Ramos (cell line): ENCODE measurements around the gene AK6.
"Not testable (repeated sequence)": the region's sequence is repeated elsewhere in the genome, so short reads cannot be mapped to it uniquely, and the experiment has no call there.

Source experiments
- in situ Hi-C: fragments of 300-500 bp; cut with MboI; formaldehyde crosslinking; loops from one replicate; pipeline ENCODE4 v1.14.3; 2022; ENCODE audit warnings: low sequenced_read_pairs; ENCODE audit not compliant: unreplicated experiment

The AK6 gene

DNA sequence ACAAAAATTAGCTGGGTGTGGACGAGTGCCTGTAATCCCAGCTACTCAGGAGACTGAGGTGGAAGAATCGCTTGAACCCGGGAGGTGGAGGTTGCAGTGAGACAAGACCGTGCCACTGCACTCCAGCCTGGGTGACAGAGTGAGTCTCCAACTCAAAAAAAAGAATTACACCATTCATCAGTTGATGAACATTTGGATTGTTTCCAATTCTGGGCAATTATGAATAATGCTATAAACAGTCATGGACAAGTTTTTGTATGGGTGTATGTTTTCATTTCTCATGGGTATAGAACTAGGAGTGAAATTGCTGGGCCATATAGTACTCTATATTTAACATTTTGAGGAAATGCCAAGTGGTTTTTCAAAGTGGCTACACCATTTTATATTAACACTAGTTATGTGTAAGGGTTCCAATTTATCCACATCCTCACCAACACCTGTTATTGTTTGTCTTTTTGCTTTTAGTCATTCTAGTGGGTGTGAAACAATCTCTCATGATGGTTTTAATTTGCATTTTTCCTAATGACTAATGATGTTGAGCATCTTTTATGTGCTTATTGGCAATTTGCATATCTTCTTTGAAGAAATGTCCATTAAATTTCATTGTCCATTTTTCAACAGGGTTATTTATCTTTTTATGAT is 27.7 kb downstream of the AK6 start:
- in situ Hi-C loops, result no loop called here

DNA sequence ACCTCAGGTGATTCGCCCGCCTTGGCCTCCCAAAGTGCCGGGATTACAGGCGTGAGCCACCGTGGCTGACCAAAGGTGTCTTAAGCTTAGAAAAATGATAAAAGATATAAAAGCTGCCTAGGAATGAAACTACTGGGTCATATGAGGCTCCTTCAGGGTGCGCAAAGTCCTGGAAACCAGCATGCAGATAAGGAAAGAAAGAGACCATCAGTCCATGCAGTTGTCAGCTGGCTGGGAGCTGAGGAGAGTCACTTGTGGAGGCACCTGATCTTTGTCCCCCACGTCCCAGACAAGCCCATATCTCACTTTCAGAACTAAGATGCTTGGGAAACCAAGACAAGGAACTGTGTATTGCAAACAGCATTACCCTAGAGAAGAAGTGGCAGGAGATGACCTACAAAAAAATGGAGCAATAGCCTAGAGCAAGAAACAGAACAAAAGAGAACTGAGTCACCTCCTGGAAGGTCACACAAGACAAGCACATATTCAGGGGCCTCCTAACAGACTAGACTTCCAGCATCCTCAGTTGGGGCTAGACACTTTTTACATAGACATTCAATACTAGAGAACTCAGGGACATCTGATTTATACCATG is 33.9 kb downstream of the AK6 start:
- in situ Hi-C loops, result no loop called here

GRCh38 chr5:69334793-69335268 is 34.5 kb downstream of the AK6 start:
- in situ Hi-C loops, result no loop called here

DNA sequence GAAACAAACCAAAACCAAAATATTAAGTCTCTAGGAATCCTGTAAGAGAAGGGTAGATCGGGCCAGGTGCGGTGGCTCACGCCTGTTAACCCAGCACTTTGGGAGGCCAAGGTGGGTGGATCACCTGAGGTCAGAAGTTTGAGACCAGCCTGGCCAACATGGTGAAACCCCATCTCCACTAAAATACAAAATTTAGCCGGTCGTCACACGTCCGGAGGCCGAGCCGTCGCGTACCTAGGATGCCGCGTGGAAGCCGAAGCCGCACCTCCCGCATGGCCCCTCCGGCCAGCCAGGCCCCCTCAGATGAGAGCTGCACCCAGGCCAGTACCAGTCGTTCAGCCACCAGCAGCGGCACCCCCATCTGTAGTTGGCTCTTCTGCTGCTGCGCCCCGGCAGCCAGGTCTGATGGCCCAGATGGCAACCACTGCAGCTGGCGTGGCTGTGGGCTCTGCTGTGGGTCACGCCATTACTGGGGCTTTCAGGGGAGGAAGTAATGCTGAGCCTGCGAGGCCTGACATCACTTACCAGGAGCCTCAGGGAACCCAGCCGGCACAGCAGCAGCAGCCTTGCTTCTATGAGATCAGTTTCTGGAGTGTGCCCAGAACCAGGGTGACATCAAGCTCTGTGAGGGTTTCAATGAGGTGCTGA is 35.5 kb downstream of the AK6 start:
- in situ Hi-C loops, result not testable (repeated sequence)

- in situ Hi-C loops, result no loop called here
Observed at GRCh38 chr5:69331528-69332445, 37.5 kb downstream of the AK6 start.

GRCh38 chr5:69329905-69330489 is 39.3 kb downstream of the AK6 start:
- in situ Hi-C loops, result no loop called here

- in situ Hi-C loops, result no loop called here
Observed at GRCh38 chr5:69326365-69326764, 43.0 kb downstream of the AK6 start.

- in situ Hi-C loops, result no loop called here
Observed at GRCh38 chr5:69317391-69317790, 51.9 kb downstream of the AK6 start.

- in situ Hi-C loops, result no loop called here
Observed at GRCh38 chr5:69315972-69316371, 53.3 kb downstream of the AK6 start.

GRCh38 chr5:69313428-69313827 is 55.9 kb downstream of the AK6 start:
- in situ Hi-C loops, result no loop called here

DNA sequence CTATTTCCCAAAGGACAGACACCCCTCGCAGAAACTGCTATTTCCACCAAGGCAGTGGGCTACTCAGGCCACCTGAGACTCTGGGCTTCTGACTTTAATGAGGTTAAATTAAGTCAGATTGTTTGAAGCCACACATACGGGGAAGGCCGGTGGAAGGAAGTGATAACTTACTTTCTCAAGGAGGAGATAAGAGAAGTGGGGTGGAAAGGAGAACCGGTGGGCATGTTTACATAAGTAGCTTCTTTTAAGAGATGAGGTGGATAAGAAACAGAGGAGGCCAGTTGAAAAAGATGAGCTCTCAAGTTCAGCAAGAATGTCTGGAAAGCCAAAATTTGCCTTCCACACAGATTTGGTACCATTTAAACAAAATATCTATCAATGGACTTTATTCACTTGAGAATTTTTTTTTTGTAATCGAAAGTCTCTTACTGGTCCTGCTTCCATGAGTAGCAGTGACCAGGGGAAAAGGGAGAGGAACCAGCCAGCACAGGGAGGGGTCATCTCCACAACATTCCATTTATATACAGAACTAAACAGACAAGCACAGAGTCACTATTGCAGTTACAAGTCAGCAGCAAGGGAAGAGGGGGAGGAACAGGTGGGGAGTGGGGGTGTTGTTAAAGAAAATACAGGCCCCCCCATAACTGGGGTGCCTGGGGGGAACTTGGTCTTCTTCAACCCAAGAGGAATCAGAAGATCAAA is 56.7 kb downstream of the AK6 start:
- in situ Hi-C loops, result no loop called here

GRCh38 chr5:69309380-69309779 is 59.9 kb downstream of the AK6 start:
- in situ Hi-C loops, result no loop called here

DNA sequence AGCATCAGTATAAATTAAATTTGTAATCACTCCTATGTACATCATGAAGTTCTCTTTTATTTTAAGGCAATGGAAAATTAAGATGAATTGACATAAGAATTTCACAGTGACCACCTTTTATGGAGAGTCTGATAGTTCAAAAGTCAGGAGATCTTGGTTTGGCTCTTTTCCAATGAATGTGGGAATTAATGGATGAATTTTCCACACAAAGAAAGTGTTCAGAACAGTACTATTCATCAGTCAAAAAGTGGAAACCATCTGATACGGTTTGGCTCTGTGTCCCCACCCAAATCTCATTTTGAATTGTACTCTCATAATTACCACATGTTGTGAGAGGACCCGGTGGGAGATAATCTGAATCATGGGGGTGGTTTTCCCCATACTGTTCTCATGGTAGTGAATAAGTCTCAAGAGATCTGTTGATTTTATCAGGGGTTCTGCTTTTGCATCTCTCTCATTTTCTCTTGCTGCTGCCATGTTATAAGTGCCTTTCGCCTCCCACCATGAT is 61.2 kb downstream of the AK6 start:
- in situ Hi-C loops, result no loop called here

DNA sequence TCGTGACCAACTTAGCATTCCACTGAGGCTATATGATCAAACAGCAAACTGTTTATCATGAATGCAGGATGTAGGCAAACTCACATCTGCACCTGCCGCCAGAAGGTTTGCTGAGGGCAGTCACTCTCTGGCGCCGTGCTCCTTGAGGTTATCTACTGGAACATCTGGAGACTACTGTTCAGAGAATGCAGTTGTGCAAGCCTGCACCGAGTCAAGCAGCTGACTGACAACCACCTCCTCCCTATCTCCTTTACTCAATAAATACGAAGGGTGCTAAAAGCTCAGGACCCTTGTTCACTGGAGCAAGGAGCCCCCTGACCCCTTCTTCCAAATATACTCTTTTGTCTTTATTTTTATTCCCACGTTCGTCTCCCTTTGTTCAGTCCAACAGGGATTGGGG is 63.8 kb downstream of the AK6 start:
- in situ Hi-C loops, result no loop called here
